Measurements from ENCODE around the gene PQBP1. TPM values are rescaled to one million over a fixed set of nuclear protein-coding genes. Genes with fewer than 3 reads are reported as not detected.

Gene PQBP1
- total RNA-seq, 1 donor from 2014 or later = 80.1 TPM

DNA sequence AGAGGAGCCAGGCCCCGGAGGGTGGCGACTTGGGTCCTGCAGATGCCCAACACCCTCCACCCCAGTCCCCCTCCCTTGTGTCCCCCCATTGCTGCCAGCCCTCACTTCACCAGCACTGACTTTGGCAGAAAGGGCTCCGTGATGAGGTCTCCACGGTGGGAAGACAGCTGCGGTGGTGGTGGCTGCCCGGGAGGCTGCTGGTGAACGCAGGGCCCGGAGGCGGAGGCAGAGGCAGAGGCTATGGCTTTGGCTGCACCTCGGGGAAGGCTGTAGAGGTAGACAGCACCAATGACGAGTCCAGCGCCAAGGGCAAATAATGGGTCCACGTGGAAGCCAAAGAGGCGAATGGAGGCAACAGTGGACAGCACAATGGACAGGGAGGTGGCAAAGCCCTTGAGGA lies 6.9 kb downstream of the PQBP1 start:
- TF ChIP-seq, protein P1, sequence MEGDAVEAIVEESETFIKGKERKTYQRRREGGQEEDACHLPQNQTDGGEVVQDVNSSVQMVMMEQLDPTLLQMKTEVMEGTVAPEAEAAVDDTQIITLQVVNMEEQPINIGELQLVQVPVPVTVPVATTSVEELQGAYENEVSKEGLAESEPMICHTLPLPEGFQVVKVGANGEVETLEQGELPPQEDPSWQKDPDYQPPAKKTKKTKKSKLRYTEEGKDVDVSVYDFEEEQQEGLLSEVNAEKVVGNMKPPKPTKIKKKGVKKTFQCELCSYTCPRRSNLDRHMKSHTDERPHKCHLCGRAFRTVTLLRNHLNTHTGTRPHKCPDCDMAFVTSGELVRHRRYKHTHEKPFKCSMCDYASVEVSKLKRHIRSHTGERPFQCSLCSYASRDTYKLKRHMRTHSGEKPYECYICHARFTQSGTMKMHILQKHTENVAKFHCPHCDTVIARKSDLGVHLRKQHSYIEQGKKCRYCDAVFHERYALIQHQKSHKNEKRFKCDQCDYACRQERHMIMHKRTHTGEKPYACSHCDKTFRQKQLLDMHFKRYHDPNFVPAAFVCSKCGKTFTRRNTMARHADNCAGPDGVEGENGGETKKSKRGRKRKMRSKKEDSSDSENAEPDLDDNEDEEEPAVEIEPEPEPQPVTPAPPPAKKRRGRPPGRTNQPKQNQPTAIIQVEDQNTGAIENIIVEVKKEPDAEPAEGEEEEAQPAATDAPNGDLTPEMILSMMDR (IDR thresholded peaks at IDR 0.05; ENCODE audit: unreplicated experiment) = no peak
- Mint-ChIP-seq H3K4me1 (ENCODE audit: unreplicated experiment) (no peaks in the 10 kb centered on the region), H3K36me3 (ENCODE audit: low read depth, unreplicated experiment) (peaks cover 19% of the 10 kb centered on the region), H3K27ac (ENCODE audit: unreplicated experiment) (no peak overlapping the region), H3K9me3 (ENCODE audit: unreplicated experiment) (no peaks in the 10 kb centered on the region), H3K27me3 (ENCODE audit: unreplicated experiment) (no peaks in the 10 kb centered on the region), H3K4me3 (ENCODE audit: unreplicated experiment) (no peak overlapping the region)
- DNase-seq (ENCODE audit: low spot score) = no peak

DNA sequence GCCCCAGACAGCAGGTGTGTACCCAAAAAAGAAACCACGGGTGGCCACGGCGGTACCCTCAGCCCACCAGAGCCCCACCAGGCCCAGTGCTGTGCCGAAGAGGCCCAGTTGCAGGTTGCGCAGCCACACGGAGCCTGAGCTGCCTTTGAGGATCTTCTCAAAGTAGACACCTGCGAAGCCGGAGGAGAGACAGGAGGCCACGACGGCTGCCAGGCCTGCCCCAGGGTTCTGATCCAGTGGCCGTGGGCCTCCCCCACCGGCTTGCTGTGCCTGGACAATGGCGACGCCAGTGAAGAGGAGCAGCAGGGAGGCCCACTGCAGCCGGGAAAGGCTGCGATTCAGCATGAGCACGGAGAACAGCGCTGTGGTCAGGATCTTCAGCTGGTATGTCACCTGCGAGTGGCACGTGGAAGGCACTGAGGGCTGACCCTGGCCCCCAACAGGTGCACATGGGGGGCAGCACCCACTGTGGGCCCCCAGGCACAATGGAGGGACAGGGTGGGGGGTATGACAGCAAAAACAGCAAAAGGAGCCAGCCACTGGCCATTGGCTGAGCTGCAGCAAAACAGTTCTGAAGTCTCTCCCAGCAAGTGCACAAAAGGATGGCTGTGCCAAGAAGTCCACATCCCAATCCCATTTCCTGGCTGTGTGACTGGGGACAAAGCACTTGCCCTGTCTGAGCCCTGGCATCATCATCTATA lies 7.5 kb downstream of the PQBP1 start:
- Mint-ChIP-seq H3K4me3 (ENCODE audit: unreplicated experiment) (no peak overlapping the region), H3K4me1 (ENCODE audit: unreplicated experiment) (no peaks in the 10 kb centered on the region), H3K36me3 (ENCODE audit: low read depth, unreplicated experiment) (peaks cover 19% of the 10 kb centered on the region), H3K27ac (ENCODE audit: unreplicated experiment) (no peak overlapping the region), H3K9me3 (ENCODE audit: unreplicated experiment) (no peaks in the 10 kb centered on the region), H3K27me3 (ENCODE audit: unreplicated experiment) (no peaks in the 10 kb centered on the region)
- TF ChIP-seq, protein P1 (IDR thresholded peaks at IDR 0.05; ENCODE audit: unreplicated experiment) = no peak
- DNase-seq (ENCODE audit: low spot score) = no peak

DNA sequence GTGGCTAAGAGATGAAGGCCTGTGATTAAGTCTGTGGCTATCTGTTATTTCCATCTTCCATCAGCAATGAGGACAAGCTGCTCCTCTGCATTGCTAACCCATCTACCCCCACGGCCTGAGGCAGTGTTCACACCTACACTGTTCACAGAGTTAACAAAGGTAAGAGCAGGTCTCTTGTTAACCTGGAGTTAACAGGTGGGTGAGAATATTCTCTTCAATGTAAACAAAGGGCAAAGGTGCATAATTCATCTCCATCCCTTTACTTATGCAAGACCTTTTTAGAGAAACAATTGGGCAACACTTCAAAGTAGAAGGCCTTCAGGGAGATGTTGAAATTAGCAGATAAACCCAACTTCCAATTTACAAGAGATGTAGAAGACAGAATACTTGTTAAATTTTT lies 10.9 kb downstream of the PQBP1 start:
- Mint-ChIP-seq H3K27ac (ENCODE audit: unreplicated experiment) (peak overlapping the region; percentile 24), H3K4me1 (ENCODE audit: unreplicated experiment) (peaks cover 16% of the 10 kb centered on the region), H3K4me3 (ENCODE audit: unreplicated experiment) (no peak overlapping the region), H3K27me3 (ENCODE audit: unreplicated experiment) (peaks cover 7% of the 10 kb centered on the region), H3K36me3 (ENCODE audit: low read depth, unreplicated experiment) (peaks cover 13% of the 10 kb centered on the region), H3K9me3 (ENCODE audit: unreplicated experiment) (no peaks in the 10 kb centered on the region)
- TF ChIP-seq, protein P1 (IDR thresholded peaks at IDR 0.05; ENCODE audit: unreplicated experiment) = no peak
- no peak for DNase-seq (ENCODE audit: low spot score)

DNA sequence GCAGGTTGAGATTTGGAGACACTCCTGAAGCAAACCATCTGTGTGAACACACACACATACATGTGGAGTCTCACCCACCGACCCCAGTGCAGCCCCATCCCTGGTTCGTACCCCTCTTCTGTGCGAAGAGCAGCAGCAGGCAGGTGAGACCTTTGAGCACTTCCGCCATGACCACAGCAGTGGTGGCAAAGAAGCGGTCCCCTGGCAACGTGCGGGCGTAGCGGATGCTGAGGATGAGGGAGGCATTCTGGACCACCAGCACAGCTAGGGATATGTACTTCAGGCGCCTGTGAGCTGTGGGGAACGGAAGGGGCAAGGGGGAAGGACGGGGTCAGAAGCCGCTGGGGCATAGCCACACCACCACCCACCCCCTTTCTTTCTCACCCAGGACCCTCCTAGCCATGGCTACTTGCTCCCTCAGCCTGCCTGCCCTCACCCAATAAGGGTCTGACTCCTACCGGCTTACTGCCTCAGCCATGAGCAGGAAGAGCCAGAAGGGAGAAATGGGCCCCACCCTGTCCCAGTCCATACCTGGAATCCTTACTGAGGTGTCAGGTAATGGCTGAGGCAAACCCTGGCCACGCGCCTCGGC lies 12.1 kb downstream of the PQBP1 start:
- Mint-ChIP-seq H3K4me3 (ENCODE audit: unreplicated experiment) (no peak overlapping the region), H3K9me3 (ENCODE audit: unreplicated experiment) (no peaks in the 10 kb centered on the region), H3K36me3 (ENCODE audit: low read depth, unreplicated experiment) (peaks cover 7% of the 10 kb centered on the region), H3K27ac (ENCODE audit: unreplicated experiment) (no peak overlapping the region), H3K27me3 (ENCODE audit: unreplicated experiment) (peaks cover 7% of the 10 kb centered on the region), H3K4me1 (ENCODE audit: unreplicated experiment) (peaks cover 16% of the 10 kb centered on the region)
- no peak for DNase-seq (ENCODE audit: low spot score)
- TF ChIP-seq, protein P1 (IDR thresholded peaks at IDR 0.05; ENCODE audit: unreplicated experiment) = no peak

DNA sequence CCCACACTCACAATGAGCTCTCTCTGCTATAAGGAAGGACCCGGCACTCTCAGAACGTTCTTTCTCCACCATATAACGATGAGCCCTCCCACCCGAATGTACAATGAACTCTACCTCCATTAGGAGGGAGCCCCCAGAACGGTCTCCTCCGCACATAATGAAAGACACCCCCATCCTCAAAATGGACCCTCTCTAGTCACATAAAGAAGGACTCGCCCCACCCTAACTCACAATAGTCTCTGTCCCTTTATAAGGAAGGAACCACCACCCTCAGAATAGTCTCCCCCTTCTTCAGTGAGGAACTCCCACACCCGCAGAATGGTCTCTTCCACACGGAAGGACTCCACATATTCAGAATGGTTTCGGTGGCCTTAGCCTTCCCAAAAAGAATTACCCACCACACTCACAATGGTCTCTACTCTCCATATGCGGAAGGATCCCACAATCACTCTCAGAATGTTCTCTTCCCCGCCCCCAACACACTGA lies 13.2 kb downstream of the PQBP1 start:
- no peaks in the 10 kb centered on the region for H3K9me3 Mint-ChIP-seq (ENCODE audit: unreplicated experiment)
- H3K4me1 Mint-ChIP-seq (ENCODE audit: unreplicated experiment) = peaks cover 16% of the 10 kb centered on the region
- peak overlapping the region; percentile 96 for H3K4me3 Mint-ChIP-seq (ENCODE audit: unreplicated experiment)
- H3K36me3 Mint-ChIP-seq (ENCODE audit: low read depth, unreplicated experiment) = peaks cover 7% of the 10 kb centered on the region
- no peak for DNase-seq (ENCODE audit: low spot score)
- TF ChIP-seq, protein P1 (IDR thresholded peaks at IDR 0.05; ENCODE audit: unreplicated experiment) = no peak
- peaks cover 7% of the 10 kb centered on the region for H3K27me3 Mint-ChIP-seq (ENCODE audit: unreplicated experiment)
- peak overlapping the region; percentile 97 for H3K27ac Mint-ChIP-seq (ENCODE audit: unreplicated experiment)

All from endothelial cell (in vitro differentiated cells).